Tibial artery (tissue), 4 donors: ENCODE results near the gene PPFIA2.

Source experiments
- DNase-seq, 2 donors: peaks; one replicate each; pipeline ENCODE4 v3.0.0-alpha.2; 2019
- H3K27ac ChIP-seq, 2 donors: fragments of 200-600 bp; sonication (generic) in 1 of 2; 1 replicate in 1 of 2; 2 replicates in 1 of 2; pipeline ENCODE4 v1.5.1; 2018 to 2019; ENCODE audit warnings: mild to moderate bottlenecking in 1 of 2
- H3K27me3 ChIP-seq, 2 donors: fragments of 200-600 bp; sonication (generic) in 1 of 2; one replicate each; pipeline versions ENCODE4 v1.5.1 to v1.6.0; 2016 to 2019
- H3K36me3 ChIP-seq, 3 donors: fragments of 200-600 bp; sonication (generic) in 2 of 3; one replicate each; pipeline ENCODE4 v1.5.1; 2016 to 2019; ENCODE audit warnings: mild to moderate bottlenecking in 2 of 3
- H3K4me1 ChIP-seq, 4 donors: fragments of 200-600 bp; sonication (generic) in 2 of 4; 1 replicate in 3 of 4; 2 replicates in 1 of 4; pipeline ENCODE4 v1.5.1; 2016 to 2019
- H3K4me3 ChIP-seq, 2 donors: fragments of 200-600 bp; sonication (generic) in 1 of 2; 1 replicate in 1 of 2; 2 replicates in 1 of 2; pipeline ENCODE4 v1.5.1; 2018 to 2019; ENCODE audit warnings: mild to moderate bottlenecking in 2 of 2
- H3K9me3 ChIP-seq, 3 donors: fragments of 200-600 bp; sonication (generic) in 1 of 3; one replicate each; pipeline ENCODE4 v1.5.1; 2016 to 2019
- CTCF ChIP-seq, 2 experiments: fragments of 200-600 bp in 1 of 2; fragments of 450-650 bp in 1 of 2; IDR thresholded peaks; one replicate each; pipeline ENCODE4 v1.5.1; 2017 to 2019; ENCODE audit warnings: antibody characterized with exemption in 2 of 2, mild to moderate bottlenecking in 1 of 2, moderate library complexity in 1 of 2
- intact Hi-C: fragments of 100-400 bp; cut with DNase I; formaldehyde crosslinking; loops from one replicate; pipeline ENCODE4 v1.15.0; 2023; ENCODE audit warnings: low total_unique reads

The PPFIA2 gene

GRCh38 chr12:81705586-81705985 is 53.6 kb downstream of the PPFIA2 start:
- DNase-seq, result no peak
- intact Hi-C loops, result no loop called here
- Histone ChIP-seq H3K9me3 (no peaks in the 10 kb centered on the region), H3K4me1 (no peaks in the 10 kb centered on the region), H3K27ac (no peak overlapping the region), H3K27me3 (no peaks in the 10 kb centered on the region), H3K36me3 (no peaks in the 10 kb centered on the region), H3K4me3 (no peak overlapping the region)
- no peak for TF ChIP-seq CTCF (IDR thresholded peaks at IDR 0.05)

GRCh38 chr12:81699551-81699950 is 59.6 kb downstream of the PPFIA2 start:
- no peak for DNase-seq
- no peaks in the 10 kb centered on the region for H3K27me3 ChIP-seq
- H3K4me1 ChIP-seq, result no peaks in the 10 kb centered on the region
- no peak overlapping the region for H3K4me3 ChIP-seq
- H3K36me3 ChIP-seq, result no peaks in the 10 kb centered on the region
- intact Hi-C loops, result no loop called here
- no peak overlapping the region for H3K27ac ChIP-seq
- no peak for TF ChIP-seq CTCF (IDR thresholded peaks at IDR 0.05)
- no peaks in the 10 kb centered on the region for H3K9me3 ChIP-seq

- Histone ChIP-seq H3K4me3 (no peak overlapping the region), H3K4me1 (no peaks in the 10 kb centered on the region), H3K36me3 (no peaks in the 10 kb centered on the region), H3K27ac (no peak overlapping the region), H3K9me3 (no peaks in the 10 kb centered on the region), H3K27me3 (no peaks in the 10 kb centered on the region)
- TF ChIP-seq CTCF (IDR thresholded peaks at IDR 0.05), result no peak
- DNase-seq, result no peak
- intact Hi-C loops, result no loop called here
Measured at GRCh38 chr12:81692008-81692407, 67.1 kb downstream of the PPFIA2 start.

GRCh38 chr12:81683881-81684280 is 75.3 kb downstream of the PPFIA2 start:
- TF ChIP-seq CTCF (IDR thresholded peaks at IDR 0.05), result no peak
- no peak for DNase-seq
- Histone ChIP-seq H3K4me3 (no peak overlapping the region), H3K27me3 (no peaks in the 10 kb centered on the region), H3K27ac (no peak overlapping the region), H3K36me3 (no peaks in the 10 kb centered on the region), H3K9me3 (no peaks in the 10 kb centered on the region), H3K4me1 (no peaks in the 10 kb centered on the region)
- intact Hi-C loops, result no loop called here

GRCh38 chr12:81679614-81680013 is 79.5 kb downstream of the PPFIA2 start:
- H3K27ac ChIP-seq, result no peak overlapping the region
- no peaks in the 10 kb centered on the region for H3K4me1 ChIP-seq
- H3K36me3 ChIP-seq, result no peaks in the 10 kb centered on the region
- no peak for TF ChIP-seq CTCF (IDR thresholded peaks at IDR 0.05)
- DNase-seq, result no peak
- no peak overlapping the region for H3K4me3 ChIP-seq
- no peaks in the 10 kb centered on the region for H3K27me3 ChIP-seq
- intact Hi-C loops, result no loop called here
- no peaks in the 10 kb centered on the region for H3K9me3 ChIP-seq

GRCh38 chr12:81670759-81671158 is 88.4 kb downstream of the PPFIA2 start:
- TF ChIP-seq CTCF (IDR thresholded peaks at IDR 0.05), result no peak

More at GRCh38 chr12:81670759-81671158, 88.4 kb downstream of the PPFIA2 start:
- no peaks in the 10 kb centered on the region for H3K4me1 ChIP-seq
- no peaks in the 10 kb centered on the region for H3K36me3 ChIP-seq
- no peak overlapping the region for H3K27ac ChIP-seq
- DNase-seq, result no peak
- no peaks in the 10 kb centered on the region for H3K27me3 ChIP-seq
- intact Hi-C loops, result no loop called here
- H3K4me3 ChIP-seq, result no peak overlapping the region
- no peaks in the 10 kb centered on the region for H3K9me3 ChIP-seq
